H9 (cell line): Measurements from ENCODE around the gene MYO1F. TPM values are rescaled to one million over a fixed set of nuclear protein-coding genes. Genes with fewer than 3 reads are reported as not detected.

Experiments
- DNase-seq: peaks from one replicate; pipeline ENCODE4 v3.0.0-alpha.2; 2017
- H2AFZ ChIP-seq: one replicate; pipeline ENCODE4 v1.6.1; 2013; ENCODE audit warnings: mild to moderate bottlenecking, low read length, control low read depth, moderate library complexity
- H2AK5ac ChIP-seq: 2 replicates; pipeline ENCODE4 v1.6.1; 2013; ENCODE audit warnings: low read length, control low read depth, mixed read lengths; ENCODE audit not compliant: insufficient read length
- H2BK120ac ChIP-seq: one replicate; pipeline ENCODE4 v1.6.1; 2013; ENCODE audit warnings: low read depth, mild to moderate bottlenecking, low read length, control low read depth, inconsistent platforms; ENCODE audit not compliant: poor library complexity, severe bottlenecking
- H2BK12ac ChIP-seq: 2 replicates; pipeline ENCODE4 v1.6.1; 2013; ENCODE audit warnings: low read length, control low read depth, mixed read lengths, low read depth; ENCODE audit not compliant: insufficient read length
- H2BK15ac ChIP-seq: 2 replicates; pipeline ENCODE4 v1.6.1; 2013; ENCODE audit warnings: low read depth, low read length, control low read depth
- H2BK20ac ChIP-seq: one replicate; pipeline ENCODE4 v1.6.1; 2013; ENCODE audit warnings: low read depth, mild to moderate bottlenecking, low read length, control low read depth, inconsistent platforms; ENCODE audit not compliant: poor library complexity, severe bottlenecking
- H2BK5ac ChIP-seq: 2 replicates; pipeline ENCODE4 v1.6.1; 2013; ENCODE audit warnings: low read length, control low read depth, mixed read lengths; ENCODE audit not compliant: insufficient read length
- H3K14ac ChIP-seq: 2 replicates; pipeline ENCODE4 v1.6.1; 2013; ENCODE audit warnings: low read length, control low read depth; ENCODE audit not compliant: insufficient read depth
- H3K18ac ChIP-seq: 2 replicates; pipeline ENCODE4 v1.6.1; 2013; ENCODE audit warnings: low read depth, mild to moderate bottlenecking, mixed read lengths, low read length, control low read depth; ENCODE audit not compliant: insufficient read length
- H3K23ac ChIP-seq: 2 replicates; pipeline ENCODE4 v1.6.1; 2013; ENCODE audit warnings: low read length, control low read depth, mixed read lengths, low read depth; ENCODE audit not compliant: insufficient read length
- H3K23me2 ChIP-seq: 2 replicates; pipeline ENCODE4 v1.6.1; 2013; ENCODE audit warnings: low read depth, mild to moderate bottlenecking, mixed read lengths, low read length, control low read depth; ENCODE audit not compliant: insufficient read length, poor library complexity, severe bottlenecking
- H3K27ac ChIP-seq: 2 replicates; pipeline ENCODE4 v1.5.1; 2013; ENCODE audit warnings: low read length, control low read depth, mixed read lengths, low read depth; ENCODE audit not compliant: insufficient read length
- H3K27me3 ChIP-seq: 2 replicates; pipeline ENCODE4 v1.6.1; 2013; ENCODE audit warnings: low read length, control low read depth, inconsistent platforms; ENCODE audit not compliant: insufficient read depth
- H3K4ac ChIP-seq: 2 replicates; pipeline ENCODE4 v1.6.1; 2013; ENCODE audit warnings: low read depth, mild to moderate bottlenecking, control low read depth, inconsistent platforms, low read length, moderate library complexity
- H3K4me1 ChIP-seq: 2 replicates; pipeline ENCODE4 v1.6.1; 2013; ENCODE audit warnings: low read length, control low read depth, inconsistent platforms; ENCODE audit not compliant: insufficient read depth
- H3K4me2 ChIP-seq: 2 replicates; pipeline ENCODE4 v1.6.1; 2013; ENCODE audit warnings: low read length, control low read depth, mixed read lengths; ENCODE audit not compliant: insufficient read length, insufficient read depth
- H3K56ac ChIP-seq: 2 replicates; pipeline ENCODE4 v1.6.1; 2013; ENCODE audit warnings: low read depth, mild to moderate bottlenecking, mixed read lengths, low read length, control low read depth; ENCODE audit not compliant: insufficient read length
- H3K79me1 ChIP-seq: 2 replicates; pipeline ENCODE4 v1.6.1; 2013; ENCODE audit warnings: low read depth, mild to moderate bottlenecking, moderate library complexity, low read length, control low read depth, inconsistent platforms; ENCODE audit not compliant: insufficient read depth, poor library complexity, severe bottlenecking
- H3K79me2 ChIP-seq: 2 replicates; pipeline ENCODE4 v1.6.1; 2013; ENCODE audit warnings: low read length, control low read depth, inconsistent platforms; ENCODE audit not compliant: insufficient read depth
- H3K9ac ChIP-seq: 2 replicates; pipeline ENCODE4 v1.6.1; 2013; ENCODE audit warnings: low read length, control low read depth, mixed read lengths; ENCODE audit not compliant: insufficient read length; ENCODE audit errors: extremely low read depth
- H3K9me3 ChIP-seq: one replicate; pipeline ENCODE4 v1.6.1; 2013; ENCODE audit warnings: low read depth, low read length, inconsistent platforms; ENCODE audit not compliant: control insufficient read depth
- H3T11ph ChIP-seq: one replicate; pipeline ENCODE4 v1.6.1; 2013; ENCODE audit warnings: mild to moderate bottlenecking, low read length, control low read depth, inconsistent platforms
- H4K20me1 ChIP-seq: one replicate; pipeline ENCODE4 v1.6.1; 2013; ENCODE audit not compliant: control insufficient read depth, insufficient read length, insufficient read depth
- H4K5ac ChIP-seq: 2 replicates; pipeline ENCODE4 v1.6.1; 2013; ENCODE audit warnings: low read depth, mild to moderate bottlenecking, mixed read lengths, low read length, control low read depth; ENCODE audit not compliant: insufficient read length
- H4K8ac ChIP-seq: replicated peaks from 2 replicates; pipeline ENCODE4 v1.6.1; 2013; ENCODE audit warnings: low read length, control low read depth, mixed read lengths, low read depth; ENCODE audit not compliant: insufficient read length
- H4K91ac ChIP-seq: 2 replicates; pipeline ENCODE4 v1.6.1; 2013; ENCODE audit warnings: low read depth, mild to moderate bottlenecking, moderate library complexity, mixed read lengths, low read length, control low read depth; ENCODE audit not compliant: insufficient read length
- H3K27ac Mint-ChIP-seq, 3 experiments: 2 replicates in 2 of 3; 3 replicates in 1 of 3; pipeline ENCODE4 v1.8.0; 2020 to 2021; ENCODE audit warnings: mixed read lengths in 3 of 3, mild to moderate bottlenecking in 1 of 3, moderate library complexity in 1 of 3
- H3K27me3 Mint-ChIP-seq: 2 replicates; pipeline ENCODE4 v1.8.0; 2021; ENCODE audit warnings: low read depth, mild to moderate bottlenecking, moderate library complexity, mixed read lengths
- H3K36me3 Mint-ChIP-seq, 3 experiments: 2 replicates in 2 of 3; 3 replicates in 1 of 3; pipeline ENCODE4 v1.8.0; 2020 to 2021; ENCODE audit warnings: low read depth in 3 of 3, mixed read lengths in 3 of 3; ENCODE audit not compliant: insufficient read depth in 1 of 3
- H3K4me1 Mint-ChIP-seq, 2 experiments: 2 replicates each; pipeline ENCODE4 v1.8.0; 2020; ENCODE audit warnings: mixed read lengths in 2 of 2
- H3K4me3 Mint-ChIP-seq, 2 experiments: 2 replicates in 1 of 2; 3 replicates in 1 of 2; pipeline ENCODE4 v1.8.0; 2020 to 2021; ENCODE audit warnings: mild to moderate bottlenecking in 2 of 2, mixed read lengths in 2 of 2, moderate library complexity in 1 of 2
- H3K9me3 Mint-ChIP-seq, 2 experiments: 2 replicates in 1 of 2; 3 replicates in 1 of 2; pipeline ENCODE4 v1.8.0; 2020; ENCODE audit warnings: mild to moderate bottlenecking in 2 of 2, mixed read lengths in 2 of 2, moderate library complexity in 1 of 2
- WGBS: extraction: QIAGEN DNeasy Blood & Tissue Kit; methylation state at CpG from one replicate; pipeline ENCODE4 v1.1.7; 2013; ENCODE audit warnings: missing lambda C conversion rate, low lambda C conversion rate, mixed read lengths; ENCODE audit not compliant: insufficient read length; ENCODE audit errors: extremely low coverage; 5-methylcytosine and 5-hydroxymethylcytosine counted together
- total RNA-seq: library from RNA; stranded (reverse); gene quantifications from 2 replicates; pipeline ENCODE4 v1.2.1, GENCODE V29; 2021
- TF ChIP-seq, protein P1 (sequence below): fragments of 200-600 bp; sonication (generic); conservative IDR thresholded peaks from 3 replicates; pipeline ENCODE4 v1.8.0; 2021; ENCODE audit warnings: antibody characterized with exemption, mild to moderate bottlenecking

The MYO1F gene
- total RNA-seq, 1 experiment from 2014 or later, result 1.0 TPM

DNA sequence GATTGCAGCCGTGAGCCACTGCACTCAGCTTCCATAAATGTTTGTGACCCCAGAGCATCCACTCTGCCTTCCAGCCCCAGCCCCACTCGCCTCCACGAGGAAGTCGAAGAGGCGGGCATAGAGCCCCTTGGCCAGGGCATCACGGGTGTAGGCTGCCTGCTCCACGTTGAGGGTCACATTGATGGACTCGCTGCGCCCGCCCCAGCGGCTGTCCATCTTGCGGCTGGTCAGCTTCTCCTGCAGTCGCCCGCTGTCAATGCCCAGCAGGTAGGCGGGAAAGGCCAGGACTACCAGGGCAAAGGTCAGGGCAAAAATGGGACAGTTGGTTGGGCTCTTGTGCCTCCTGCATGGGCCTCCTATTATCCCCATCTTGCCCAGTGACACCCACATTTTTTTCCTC lies 27.2 kb downstream of the MYO1F start:
- no peaks in the 10 kb centered on the region for H3K9me3 Mint-ChIP-seq
- no peak overlapping the region for H2BK12ac ChIP-seq

More for the DNA sequence above, 27.2 kb downstream of the MYO1F start:
- no peak overlapping the region for H4K8ac ChIP-seq
- no peaks in the 10 kb centered on the region for H3K4me1 ChIP-seq
- no peaks in the 10 kb centered on the region for H4K20me1 ChIP-seq
- peaks cover 14% of the 10 kb centered on the region for H3K27me3 Mint-ChIP-seq
- no peak overlapping the region for H2AK5ac ChIP-seq
- no peak overlapping the region for H4K91ac ChIP-seq
- H2BK120ac ChIP-seq, result no peak overlapping the region
- peaks cover 15 to 25% (median 22%) of the 10 kb centered on the region in 3 experiments; a peak in 6 of 7 replicates for H3K36me3 Mint-ChIP-seq
- no peaks in the 10 kb centered on the region for H3K23me2 ChIP-seq
- H3K23ac ChIP-seq, result no peak overlapping the region
- no peak overlapping the region for H3K4ac ChIP-seq
- H3K27ac Mint-ChIP-seq, result no peak overlapping the region
- no peak overlapping the region for H3K56ac ChIP-seq
- H3K79me2 ChIP-seq, result no peaks in the 10 kb centered on the region
- no peaks in the 10 kb centered on the region for H3K79me1 ChIP-seq
- no peak overlapping the region for H3K4me3 Mint-ChIP-seq
- peaks cover 4 to 12% of the 10 kb centered on the region in 2 experiments for H3K4me1 Mint-ChIP-seq
- no CpG with 5 or more reads among the region's 15 CpGs for WGBS
- H2AFZ ChIP-seq, result no peak overlapping the region
- no peak overlapping the region for H2BK20ac ChIP-seq
- no peak overlapping the region for H3K9ac ChIP-seq
- H3K27ac ChIP-seq, result no peak overlapping the region
- H3K27me3 ChIP-seq, result no peaks in the 10 kb centered on the region
- H3T11ph ChIP-seq, result no peak overlapping the region
- H3K18ac ChIP-seq, result no peak overlapping the region
- TF ChIP-seq, protein P1, sequence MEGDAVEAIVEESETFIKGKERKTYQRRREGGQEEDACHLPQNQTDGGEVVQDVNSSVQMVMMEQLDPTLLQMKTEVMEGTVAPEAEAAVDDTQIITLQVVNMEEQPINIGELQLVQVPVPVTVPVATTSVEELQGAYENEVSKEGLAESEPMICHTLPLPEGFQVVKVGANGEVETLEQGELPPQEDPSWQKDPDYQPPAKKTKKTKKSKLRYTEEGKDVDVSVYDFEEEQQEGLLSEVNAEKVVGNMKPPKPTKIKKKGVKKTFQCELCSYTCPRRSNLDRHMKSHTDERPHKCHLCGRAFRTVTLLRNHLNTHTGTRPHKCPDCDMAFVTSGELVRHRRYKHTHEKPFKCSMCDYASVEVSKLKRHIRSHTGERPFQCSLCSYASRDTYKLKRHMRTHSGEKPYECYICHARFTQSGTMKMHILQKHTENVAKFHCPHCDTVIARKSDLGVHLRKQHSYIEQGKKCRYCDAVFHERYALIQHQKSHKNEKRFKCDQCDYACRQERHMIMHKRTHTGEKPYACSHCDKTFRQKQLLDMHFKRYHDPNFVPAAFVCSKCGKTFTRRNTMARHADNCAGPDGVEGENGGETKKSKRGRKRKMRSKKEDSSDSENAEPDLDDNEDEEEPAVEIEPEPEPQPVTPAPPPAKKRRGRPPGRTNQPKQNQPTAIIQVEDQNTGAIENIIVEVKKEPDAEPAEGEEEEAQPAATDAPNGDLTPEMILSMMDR, result no peak
- no peaks in the 10 kb centered on the region for H3K9me3 ChIP-seq
- DNase-seq, result no peak
- no peak overlapping the region for H2BK5ac ChIP-seq
- H4K5ac ChIP-seq, result no peak overlapping the region
- H2BK15ac ChIP-seq, result no peak overlapping the region
- H3K14ac ChIP-seq, result no peak overlapping the region
- no peak overlapping the region for H3K4me2 ChIP-seq
